Measurements from ENCODE around the gene KCNN4. TPM values are rescaled to one million over a fixed set of nuclear protein-coding genes. Genes with fewer than 3 reads are reported as not detected.

KCNN4 gene
- total RNA-seq, 2 experiments from 2014 or later = 31.3 to 40.0 TPM

- intact Hi-C loops (cut with micrococcal nuclease; ENCODE audit: unreplicated experiment) = no loop called here
- POLR2A ChIA-PET = no interaction called here
Measured at GRCh38 chr19:43789029-43789428, 8.3 kb upstream of the KCNN4 start.

DNA sequence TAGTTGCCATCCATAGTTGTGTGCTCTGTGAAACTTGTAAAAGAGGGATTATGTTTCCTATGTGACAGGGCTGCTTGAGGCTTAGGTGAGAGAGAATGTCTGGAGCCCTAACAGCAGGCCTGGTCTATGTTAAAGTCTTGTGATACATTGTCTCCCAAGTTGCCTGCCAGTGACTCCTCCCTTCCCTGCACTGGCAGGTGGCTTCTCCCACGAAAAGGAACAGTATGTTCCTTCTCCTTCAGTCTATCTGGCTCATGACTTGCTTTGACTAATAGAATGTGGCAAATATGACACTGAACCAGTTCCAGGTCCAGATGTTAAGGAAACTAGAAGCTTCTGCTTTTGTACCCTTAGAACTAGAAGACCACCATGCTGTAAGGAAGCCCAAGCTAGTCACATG lies 5.9 kb upstream of the KCNN4 start:
- H3K9me2 ChIP-seq (ENCODE audit: insufficient read depth, low read length) = no peaks in the 10 kb centered on the region
- no peaks in the 10 kb centered on the region for H3K79me2 ChIP-seq (ENCODE audit: insufficient read depth, low read depth, low read length)
- no peak overlapping the region for H3K4me3 ChIP-seq (ENCODE audit: low read depth, low read length, poor library complexity, severe bottlenecking)
- no peaks in the 10 kb centered on the region for H4K20me1 ChIP-seq (ENCODE audit: insufficient read depth, low read length)
- ChIA-PET POLR2A (interaction anchor here (0.7 kb wide), 1 partner anchor 189 kb away, joined by 3 read pairs; no protein-coding TSS in a partner anchor), CTCF (ENCODE audit: unreplicated experiment) (no interaction called here)
- TF ChIP-seq EZH2phosphoT487 (IDR thresholded peaks at IDR 0.05; ENCODE audit: borderline replicate concordance, low read depth, low read length) = no peak
- H3K4me1 ChIP-seq (ENCODE audit: insufficient read depth, low read length, poor library complexity, severe bottlenecking) = peaks cover 53% of the 10 kb centered on the region
- no peak for DNase-seq (ENCODE audit: low spot score)
- no TSS peak for BruUV-seq (replicated peaks)
- no peak overlapping the region for H2AFZ ChIP-seq (ENCODE audit: low read length)
- no peak overlapping the region for H3K27ac ChIP-seq (ENCODE audit: low read depth, low read length, poor library complexity, severe bottlenecking)
- no peaks in the 10 kb centered on the region for H3K36me3 ChIP-seq (ENCODE audit: insufficient read depth, low read length)
- no peaks in the 10 kb centered on the region for H3K9me3 ChIP-seq (ENCODE audit: low read length)
- H3K4me2 ChIP-seq (ENCODE audit: low read length) = no peak overlapping the region
- intact Hi-C loops (cut with micrococcal nuclease; ENCODE audit: unreplicated experiment) = no loop called here

More at GRCh38 chr19:43789029-43789428, 8.3 kb upstream of the KCNN4 start:
- Histone ChIP-seq H4K20me1 (ENCODE audit: insufficient read depth, low read length) (no peaks in the 10 kb centered on the region), H3K9me3 (ENCODE audit: low read length) (no peaks in the 10 kb centered on the region), H2AFZ (ENCODE audit: low read length) (no peak overlapping the region), H3K4me1 (ENCODE audit: insufficient read depth, low read length, poor library complexity, severe bottlenecking) (peaks cover 30% of the 10 kb centered on the region), H3K36me3 (ENCODE audit: insufficient read depth, low read length) (no peaks in the 10 kb centered on the region), H3K4me2 (ENCODE audit: low read length) (no peak overlapping the region), H3K27ac (ENCODE audit: low read depth, low read length, poor library complexity, severe bottlenecking) (no peak overlapping the region), H3K4me3 (ENCODE audit: low read depth, low read length, poor library complexity, severe bottlenecking) (no peak overlapping the region), H3K9me2 (ENCODE audit: insufficient read depth, low read length) (no peaks in the 10 kb centered on the region), H3K79me2 (ENCODE audit: insufficient read depth, low read depth, low read length) (no peaks in the 10 kb centered on the region)
- no peak for DNase-seq (ENCODE audit: low spot score)
- no TSS peak for BruUV-seq (replicated peaks)
- CTCF ChIA-PET (ENCODE audit: unreplicated experiment) = no interaction called here
- TF ChIP-seq, protein P1, sequence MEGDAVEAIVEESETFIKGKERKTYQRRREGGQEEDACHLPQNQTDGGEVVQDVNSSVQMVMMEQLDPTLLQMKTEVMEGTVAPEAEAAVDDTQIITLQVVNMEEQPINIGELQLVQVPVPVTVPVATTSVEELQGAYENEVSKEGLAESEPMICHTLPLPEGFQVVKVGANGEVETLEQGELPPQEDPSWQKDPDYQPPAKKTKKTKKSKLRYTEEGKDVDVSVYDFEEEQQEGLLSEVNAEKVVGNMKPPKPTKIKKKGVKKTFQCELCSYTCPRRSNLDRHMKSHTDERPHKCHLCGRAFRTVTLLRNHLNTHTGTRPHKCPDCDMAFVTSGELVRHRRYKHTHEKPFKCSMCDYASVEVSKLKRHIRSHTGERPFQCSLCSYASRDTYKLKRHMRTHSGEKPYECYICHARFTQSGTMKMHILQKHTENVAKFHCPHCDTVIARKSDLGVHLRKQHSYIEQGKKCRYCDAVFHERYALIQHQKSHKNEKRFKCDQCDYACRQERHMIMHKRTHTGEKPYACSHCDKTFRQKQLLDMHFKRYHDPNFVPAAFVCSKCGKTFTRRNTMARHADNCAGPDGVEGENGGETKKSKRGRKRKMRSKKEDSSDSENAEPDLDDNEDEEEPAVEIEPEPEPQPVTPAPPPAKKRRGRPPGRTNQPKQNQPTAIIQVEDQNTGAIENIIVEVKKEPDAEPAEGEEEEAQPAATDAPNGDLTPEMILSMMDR (conservative IDR thresholded peaks at IDR 0.05; ENCODE audit: low read length) = no peak
- no peak for TF ChIP-seq EZH2phosphoT487 (IDR thresholded peaks at IDR 0.05; ENCODE audit: borderline replicate concordance, low read depth, low read length)

DNA sequence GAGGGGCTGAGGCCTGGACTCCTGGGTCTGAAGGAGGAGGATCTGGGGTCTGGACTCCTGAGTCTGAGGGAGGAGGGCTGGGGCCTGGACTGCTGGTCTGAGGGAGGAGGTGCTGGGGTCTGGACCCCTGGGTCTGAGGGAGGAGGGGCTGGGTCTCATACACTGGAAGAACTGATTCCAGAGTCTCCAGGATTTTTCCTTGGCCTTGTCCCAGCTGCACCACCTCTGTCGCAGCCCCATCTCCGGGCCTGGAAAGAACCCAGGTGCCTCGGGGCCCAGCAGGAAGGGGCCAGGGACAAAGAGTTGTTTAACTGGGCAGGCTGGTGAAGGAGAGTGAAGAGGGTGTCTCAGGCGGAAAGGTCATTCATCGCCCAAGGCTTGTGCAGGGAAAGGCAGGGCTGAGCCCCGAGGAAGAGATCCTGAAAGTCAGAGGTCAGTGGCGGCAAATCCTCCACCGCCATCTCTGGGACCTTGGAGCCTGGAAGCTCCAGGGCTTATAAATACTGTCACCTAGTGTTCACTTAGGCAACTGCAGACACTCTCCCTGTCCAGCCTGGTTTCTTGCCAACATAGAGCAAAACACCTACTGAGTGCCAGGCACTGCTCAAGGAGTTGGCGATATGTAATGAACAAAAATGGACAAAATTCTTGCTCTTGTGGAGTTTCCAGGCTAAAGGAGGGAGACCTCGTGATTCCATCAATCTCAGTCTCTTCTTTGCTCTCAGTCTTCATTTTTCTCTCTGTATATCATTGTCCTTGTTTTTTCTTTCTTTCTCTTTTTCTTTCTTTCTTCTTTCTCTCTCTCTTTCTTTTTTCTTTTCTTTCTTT lies 4.4 kb upstream of the KCNN4 start:
- H3K36me3 ChIP-seq (ENCODE audit: insufficient read depth, low read length) = no peaks in the 10 kb centered on the region
- peak overlapping the region; percentile 81; the same call in 1 of the 2 replicates for H2AFZ ChIP-seq (ENCODE audit: low read length)
- no peaks in the 10 kb centered on the region for H4K20me1 ChIP-seq (ENCODE audit: insufficient read depth, low read length)
- DNase-seq (ENCODE audit: low spot score) = peak; percentile 86
- no peaks in the 10 kb centered on the region for H3K9me3 ChIP-seq (ENCODE audit: low read length)
- intact Hi-C loops (cut with micrococcal nuclease; ENCODE audit: unreplicated experiment) = loop anchor here (1.0 to 2.0 kb wide), 3 partner anchors 19 to 188 kb away; partner anchors contain the start of genes IRGQ and ZNF576
- peaks cover 53% of the 10 kb centered on the region for H3K4me1 ChIP-seq (ENCODE audit: insufficient read depth, low read length, poor library complexity, severe bottlenecking)
- ChIA-PET POLR2A (interaction anchor here (1.6 kb wide), 1 partner anchor 30 kb away, joined by 4 read pairs; the partner anchor contains the start of gene SMG9), CTCF (ENCODE audit: unreplicated experiment) (no interaction called here)
- BruUV-seq (replicated peaks) = no TSS peak
- peak overlapping the region; percentile 77 for H3K4me2 ChIP-seq (ENCODE audit: low read length)
- H3K4me3 ChIP-seq (ENCODE audit: low read depth, low read length, poor library complexity, severe bottlenecking) = peak overlapping the region; percentile 56
- peaks cover 6% of the 10 kb centered on the region; the same call in 1 of the 2 replicates for H3K79me2 ChIP-seq (ENCODE audit: insufficient read depth, low read depth, low read length)
- no peak for TF ChIP-seq EZH2phosphoT487 (IDR thresholded peaks at IDR 0.05; ENCODE audit: borderline replicate concordance, low read depth, low read length)
- TF ChIP-seq, protein P1 (conservative IDR thresholded peaks at IDR 0.05; ENCODE audit: low read length) = peak; percentile 97
- peak overlapping the region; percentile 98 for H3K27ac ChIP-seq (ENCODE audit: low read depth, low read length, poor library complexity, severe bottlenecking)
- H3K9me2 ChIP-seq (ENCODE audit: insufficient read depth, low read length) = no peaks in the 10 kb centered on the region
